Islet precursor cell (in vitro differentiated cells): ENCODE data around the gene ADGRG7.
"Not testable (repeated sequence)": the region's sequence is repeated elsewhere in the genome, so short reads cannot be mapped to it uniquely, and the experiment has no call there.

Experiments
- DNase-seq: peaks from one replicate; pipeline ENCODE4 v3.0.0-alpha.2; 2018

ADGRG7 gene, protein sequence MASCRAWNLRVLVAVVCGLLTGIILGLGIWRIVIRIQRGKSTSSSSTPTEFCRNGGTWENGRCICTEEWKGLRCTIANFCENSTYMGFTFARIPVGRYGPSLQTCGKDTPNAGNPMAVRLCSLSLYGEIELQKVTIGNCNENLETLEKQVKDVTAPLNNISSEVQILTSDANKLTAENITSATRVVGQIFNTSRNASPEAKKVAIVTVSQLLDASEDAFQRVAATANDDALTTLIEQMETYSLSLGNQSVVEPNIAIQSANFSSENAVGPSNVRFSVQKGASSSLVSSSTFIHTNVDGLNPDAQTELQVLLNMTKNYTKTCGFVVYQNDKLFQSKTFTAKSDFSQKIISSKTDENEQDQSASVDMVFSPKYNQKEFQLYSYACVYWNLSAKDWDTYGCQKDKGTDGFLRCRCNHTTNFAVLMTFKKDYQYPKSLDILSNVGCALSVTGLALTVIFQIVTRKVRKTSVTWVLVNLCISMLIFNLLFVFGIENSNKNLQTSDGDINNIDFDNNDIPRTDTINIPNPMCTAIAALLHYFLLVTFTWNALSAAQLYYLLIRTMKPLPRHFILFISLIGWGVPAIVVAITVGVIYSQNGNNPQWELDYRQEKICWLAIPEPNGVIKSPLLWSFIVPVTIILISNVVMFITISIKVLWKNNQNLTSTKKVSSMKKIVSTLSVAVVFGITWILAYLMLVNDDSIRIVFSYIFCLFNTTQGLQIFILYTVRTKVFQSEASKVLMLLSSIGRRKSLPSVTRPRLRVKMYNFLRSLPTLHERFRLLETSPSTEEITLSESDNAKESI

DNA sequence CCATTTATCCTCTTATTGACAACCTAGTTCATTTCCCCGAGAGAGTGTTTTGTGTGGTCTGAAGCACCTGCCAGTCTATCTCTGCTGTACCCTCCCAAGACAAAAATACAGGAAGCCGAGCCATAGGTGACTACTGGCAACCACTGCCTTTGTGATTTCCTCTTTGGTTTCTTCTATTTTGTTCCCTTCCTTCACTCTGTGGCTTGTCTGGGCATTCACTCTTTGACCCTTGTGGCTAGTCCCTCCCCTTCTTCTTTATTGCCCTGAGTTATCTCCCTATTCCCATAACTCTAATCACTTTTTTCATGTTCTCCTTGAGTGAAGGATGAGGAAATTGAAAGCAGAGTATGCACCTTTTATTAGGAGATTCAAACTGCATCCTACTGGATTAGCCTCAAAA, at the start of gene ADGRG7:
Gene ADGRG7, plus strand, starts transcription at position 297 of the 400 bp plus-strand sequence. CDS start 256 bp downstream, outside the sequence.
- DNase-seq: no peak

DNA sequence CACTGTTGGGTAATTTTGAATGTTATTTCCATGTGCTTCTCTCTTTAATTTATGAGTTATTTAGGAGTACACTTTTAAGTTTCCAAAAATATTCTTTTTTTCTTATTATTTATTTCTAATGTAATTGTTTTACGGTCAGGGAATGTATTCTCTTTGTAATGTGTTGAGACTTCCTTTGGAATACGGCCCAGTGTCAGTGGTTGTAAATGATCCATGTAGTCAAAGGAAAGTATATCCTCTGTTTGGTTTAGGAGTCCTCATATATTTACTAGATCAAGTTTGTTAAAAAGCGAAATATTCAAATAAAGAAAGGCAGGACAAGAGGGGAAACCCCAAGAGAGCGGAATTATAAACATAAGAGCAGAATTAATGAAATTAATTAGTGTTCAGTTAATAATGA, 49.0 kb upstream of the ADGRG7 start:
- DNase-seq: no peak

DNA sequence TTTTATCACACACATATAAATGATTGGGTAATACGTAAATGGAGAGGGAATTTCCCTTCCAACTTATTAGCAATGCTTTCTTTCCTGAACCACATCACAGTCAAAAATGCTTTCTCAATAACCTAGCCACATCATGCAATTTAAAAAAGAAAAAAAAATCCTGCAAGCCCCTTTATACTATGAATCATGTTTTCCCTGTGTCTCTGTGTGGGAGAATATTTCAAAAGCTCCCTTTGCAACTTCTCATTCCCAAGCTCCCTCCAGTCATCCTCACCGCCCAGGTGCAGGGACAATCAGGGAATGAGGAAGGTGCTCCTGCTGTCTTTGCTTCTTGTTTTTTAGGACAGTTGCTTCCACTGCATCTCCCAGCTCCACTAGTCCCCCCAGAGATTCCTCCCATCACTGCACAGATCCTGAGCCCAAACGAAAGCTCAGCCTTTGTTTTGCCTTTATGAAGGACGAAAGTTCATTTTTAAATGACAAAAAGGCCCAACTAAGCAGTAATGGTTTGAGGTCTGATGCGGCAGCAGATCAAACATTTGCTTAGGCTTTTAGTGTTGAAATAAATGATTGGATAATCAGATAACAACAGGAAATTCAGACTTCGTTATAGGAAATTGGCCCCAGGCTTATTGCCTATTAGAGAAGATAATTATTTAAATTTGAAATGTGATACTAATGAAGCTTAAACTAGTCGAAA, 47.8 kb upstream of the ADGRG7 start:
- no peak for DNase-seq

DNA sequence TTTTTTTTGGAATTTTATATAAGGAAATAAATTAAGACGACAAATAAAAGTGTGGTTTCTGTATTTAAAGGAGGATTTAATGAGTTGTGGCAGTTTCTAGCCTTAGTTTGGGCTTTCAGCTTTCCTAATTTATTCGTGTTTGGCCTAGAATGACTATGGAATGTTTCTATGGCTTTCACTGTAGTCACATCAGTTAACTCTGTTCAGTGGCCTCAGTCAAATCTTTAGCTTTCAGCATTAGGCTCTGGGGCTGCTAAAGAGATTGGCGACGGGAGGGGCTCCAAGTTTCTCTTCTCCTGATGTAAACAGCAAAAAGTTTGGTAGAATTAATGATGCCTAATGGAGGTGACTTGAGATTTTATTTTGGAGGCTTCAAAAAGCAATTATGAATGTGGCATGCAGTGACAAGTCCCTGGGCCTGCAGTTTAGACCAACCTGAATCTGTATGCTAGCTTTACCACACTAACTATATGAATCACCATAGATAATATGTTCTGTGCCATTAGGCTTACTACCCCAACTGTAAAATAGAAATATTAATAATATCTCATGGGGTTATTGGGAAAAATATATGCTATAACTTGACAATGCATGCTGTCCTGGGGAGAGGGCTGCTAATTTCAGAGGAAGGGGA, 47.1 kb upstream of the ADGRG7 start:
- no peak for DNase-seq

DNA sequence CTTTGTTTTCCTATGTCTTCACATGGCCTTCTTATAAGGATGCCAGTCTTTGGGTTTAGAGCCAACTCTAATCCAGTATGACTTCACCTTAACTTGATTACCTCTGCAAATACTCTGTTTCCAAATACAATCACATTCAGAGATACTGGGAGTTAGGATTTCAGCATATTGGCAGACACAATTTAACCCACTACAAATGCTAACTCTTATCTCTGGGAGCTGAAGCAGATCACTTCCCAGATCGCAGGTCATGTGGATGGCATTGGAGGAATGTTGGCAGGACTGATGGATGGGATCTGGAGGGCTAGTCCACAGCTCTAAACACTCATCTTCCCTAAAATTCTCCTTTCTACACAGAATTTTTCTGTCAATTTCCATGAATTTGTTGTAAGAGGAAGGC, 46.2 kb upstream of the ADGRG7 start:
- DNase-seq: peak; percentile 71

DNA sequence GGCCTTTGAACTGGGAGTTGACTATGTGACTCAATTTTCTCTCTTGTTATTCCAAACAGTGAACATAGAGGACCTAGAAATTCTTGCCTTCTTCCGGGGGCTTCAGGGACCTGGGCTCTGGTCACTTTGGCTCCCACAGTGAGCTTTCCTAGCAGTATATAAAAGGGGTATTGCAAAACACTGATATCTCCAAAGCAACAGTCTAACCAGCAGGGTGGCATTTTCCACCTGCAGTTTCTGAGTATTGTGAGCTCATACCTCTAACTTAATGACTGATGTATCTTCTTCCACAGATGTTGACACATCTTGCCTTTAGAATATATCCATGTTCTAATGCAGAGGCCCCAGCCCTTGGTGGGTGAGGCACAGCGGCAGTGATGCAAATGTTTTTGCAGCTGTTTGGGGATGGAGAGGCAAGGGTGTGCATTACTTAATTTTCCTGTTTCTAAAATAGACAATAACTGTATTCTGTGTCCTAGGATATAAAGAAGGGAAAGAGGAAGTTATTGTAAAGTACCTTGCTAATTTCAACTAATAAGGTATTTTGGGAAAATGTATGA, 45.7 kb upstream of the ADGRG7 start:
- no peak for DNase-seq

DNA sequence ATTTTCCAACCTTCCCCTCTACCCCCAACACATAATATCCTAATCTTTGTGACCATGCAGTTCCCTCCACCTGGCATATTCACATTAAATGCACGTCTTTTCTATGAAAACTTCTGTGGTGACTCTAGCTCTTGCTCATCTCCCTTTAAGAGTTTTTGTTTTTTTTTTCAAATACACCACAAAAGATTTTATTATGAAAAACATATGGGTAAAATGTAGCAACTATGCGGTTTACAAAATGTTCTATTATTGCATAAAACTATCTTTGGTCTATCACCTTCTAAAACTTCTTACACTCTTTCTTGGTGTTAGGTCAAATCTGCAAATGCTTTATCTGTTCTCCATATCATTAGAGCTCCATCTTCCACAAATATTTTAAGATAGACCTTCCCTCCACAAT, 38.6 kb upstream of the ADGRG7 start:
- DNase-seq: no peak

DNA sequence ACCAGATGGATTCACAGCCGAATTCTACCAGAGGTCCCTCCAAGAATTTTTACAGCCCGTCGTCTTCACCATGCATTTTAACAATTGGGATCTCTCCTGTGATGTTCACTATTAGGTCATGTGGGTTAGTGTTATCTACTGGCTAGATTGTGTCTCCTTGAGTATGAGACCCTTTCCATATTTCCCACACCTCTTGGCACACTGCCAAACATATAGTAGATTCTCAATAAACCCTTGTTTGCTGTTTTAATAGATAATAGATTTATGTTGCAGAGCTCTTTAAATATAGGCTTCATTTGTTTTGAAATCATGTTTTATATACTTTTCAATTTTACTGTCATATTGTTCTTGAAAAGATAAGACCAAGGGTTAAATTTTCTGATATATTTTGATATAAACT, 34.9 kb upstream of the ADGRG7 start:
- no peak for DNase-seq

DNA sequence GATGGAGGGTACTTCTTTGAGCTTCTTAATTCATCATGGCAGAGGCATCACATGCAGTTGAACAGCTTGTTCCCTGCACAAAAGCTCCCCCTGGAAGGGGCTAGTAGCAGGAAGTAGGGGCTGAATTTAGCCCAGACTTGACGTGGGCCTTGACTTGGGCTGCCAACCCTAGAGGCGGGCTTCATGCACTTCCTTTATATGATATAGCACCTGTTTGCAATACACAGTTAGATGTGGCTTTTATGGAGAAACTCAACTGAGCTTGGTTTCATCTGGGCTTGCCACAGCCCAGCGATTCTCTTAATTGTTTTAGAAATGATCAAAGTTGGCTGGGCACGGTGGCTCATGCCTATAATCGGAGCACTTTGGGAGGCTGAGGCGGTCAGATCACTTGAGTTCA, 33.7 kb upstream of the ADGRG7 start:
- no peak for DNase-seq

DNA sequence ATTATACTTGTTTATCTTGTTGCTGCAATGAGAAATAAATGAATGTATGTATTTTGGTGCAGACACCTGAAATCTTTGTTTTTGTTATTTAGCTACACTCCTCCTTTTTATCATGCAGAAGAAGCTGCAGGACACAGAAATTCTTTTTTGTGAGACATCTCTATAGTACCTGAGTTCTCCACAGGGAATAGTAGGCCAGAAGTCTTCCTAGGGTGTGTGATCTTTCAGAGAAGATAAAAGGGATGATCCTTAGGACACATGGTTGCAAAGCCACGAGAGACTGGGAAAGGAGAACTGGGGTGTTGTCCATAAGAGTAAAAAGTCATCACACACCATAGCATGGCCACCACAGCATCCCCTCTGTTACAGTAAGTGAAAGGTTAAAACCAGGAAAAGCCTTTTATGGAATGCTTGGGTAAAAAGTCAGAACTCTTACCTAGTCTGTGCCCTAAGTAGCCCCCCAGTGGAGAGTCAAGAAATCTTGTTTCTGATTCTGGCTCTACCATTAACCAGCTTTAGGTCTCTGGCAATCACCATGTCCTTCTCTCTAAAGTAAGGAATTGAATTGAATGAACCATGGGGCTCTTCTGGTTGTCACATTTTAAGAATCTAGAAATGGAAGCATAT, 31.9 kb upstream of the ADGRG7 start:
- DNase-seq: no peak

DNA sequence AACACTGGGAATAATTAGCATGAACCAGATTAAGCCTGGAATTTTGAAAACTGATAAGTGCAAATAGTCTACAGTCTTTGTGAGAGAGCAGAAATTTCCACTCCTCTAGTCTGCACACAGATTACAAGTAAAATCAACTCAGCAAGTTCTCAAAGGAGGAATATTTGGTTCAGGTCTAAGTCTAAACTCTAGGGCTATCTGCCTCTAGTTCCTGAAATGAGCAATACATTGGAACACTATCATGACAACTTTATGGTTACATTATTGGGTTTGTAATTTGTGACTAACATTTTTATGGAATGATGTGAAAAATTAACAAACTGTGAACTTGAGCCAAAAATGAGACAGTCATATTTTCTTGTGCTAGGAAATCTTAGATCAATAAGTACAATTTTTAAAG, 30.8 kb upstream of the ADGRG7 start:
- no peak for DNase-seq

DNA sequence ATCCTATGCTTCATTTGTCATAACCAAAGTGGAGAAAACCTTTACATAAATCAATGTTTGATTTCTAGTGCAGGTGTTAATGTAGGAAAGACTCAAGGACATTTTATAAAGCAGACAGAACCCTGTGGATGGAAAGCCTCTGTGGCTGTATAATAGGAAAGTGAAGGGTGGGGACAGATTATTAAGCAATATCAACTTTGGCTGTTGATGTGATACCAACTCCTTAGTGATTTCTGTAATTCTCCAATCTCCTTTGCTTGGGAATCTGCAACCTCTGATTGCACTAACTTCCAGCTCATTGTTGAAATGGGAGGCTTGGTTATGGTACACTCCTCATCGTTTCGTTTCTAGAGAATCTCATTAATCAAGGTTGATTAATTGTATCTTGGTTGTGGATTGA, 29.3 kb upstream of the ADGRG7 start:
- no peak for DNase-seq

DNA sequence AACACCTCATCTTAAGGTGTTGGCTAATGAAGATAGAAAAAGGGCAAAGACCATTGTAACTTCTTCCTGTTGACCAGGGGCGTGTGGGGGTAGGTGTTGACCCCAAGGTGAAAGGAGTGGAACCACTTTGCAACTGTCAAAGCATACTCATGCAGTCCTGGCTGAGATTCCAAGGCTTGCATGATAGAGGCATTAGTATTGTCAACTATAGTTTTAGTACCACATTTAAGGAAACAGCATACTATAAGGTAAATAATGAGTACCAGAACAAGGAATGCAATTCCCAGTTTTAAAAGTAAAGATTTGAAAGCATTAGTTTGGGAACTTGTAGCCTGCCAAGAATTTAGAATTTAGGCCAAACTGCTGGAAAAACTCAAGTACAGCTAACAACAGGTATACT, 27.8 kb upstream of the ADGRG7 start:
- DNase-seq: no peak

DNA sequence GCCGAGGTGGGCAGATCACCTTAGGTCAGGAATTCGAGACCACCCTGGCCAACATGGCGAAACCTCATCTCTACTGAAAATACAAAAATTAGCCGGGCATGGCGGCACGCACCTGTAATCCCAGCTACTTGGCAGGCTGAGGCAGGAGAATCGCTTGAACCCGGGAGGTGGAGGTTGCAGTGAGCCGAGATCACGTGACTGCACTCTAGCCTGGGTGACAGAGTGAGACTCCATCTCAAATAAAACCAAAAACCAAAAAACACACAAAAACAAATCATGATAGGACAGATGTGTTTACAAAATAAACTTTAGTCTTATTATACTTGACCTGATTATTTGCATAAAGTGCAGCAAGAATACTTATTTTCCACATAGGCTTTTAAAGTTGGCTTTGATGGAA, 27.2 kb upstream of the ADGRG7 start:
- DNase-seq: not testable (repeated sequence)

DNA sequence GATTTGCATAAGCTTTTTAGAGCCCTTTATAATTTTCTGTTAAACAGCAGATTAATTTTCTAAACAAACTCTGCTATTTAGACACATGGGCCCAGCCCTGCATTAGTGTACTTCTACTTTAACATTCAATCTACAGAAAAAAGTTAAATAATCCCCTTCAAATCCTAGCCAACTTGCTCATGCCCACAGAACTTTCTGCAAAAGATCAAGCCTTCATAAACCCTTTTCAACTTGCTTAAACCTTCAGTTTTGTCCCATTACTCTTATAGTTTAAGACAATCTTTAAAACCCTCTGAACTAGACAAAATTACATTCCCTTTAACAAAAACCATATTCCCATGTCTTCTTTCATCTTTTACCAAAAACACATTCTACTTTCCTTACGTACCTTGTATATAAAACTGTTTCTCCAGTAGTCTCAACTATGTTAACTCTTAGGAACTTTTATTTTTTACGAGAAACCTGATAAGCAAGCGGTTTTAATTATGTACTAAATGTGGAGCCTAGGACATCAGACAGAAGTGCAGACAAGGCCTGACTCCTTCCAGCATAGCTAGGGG, 25.2 kb upstream of the ADGRG7 start:
- no peak for DNase-seq

DNA sequence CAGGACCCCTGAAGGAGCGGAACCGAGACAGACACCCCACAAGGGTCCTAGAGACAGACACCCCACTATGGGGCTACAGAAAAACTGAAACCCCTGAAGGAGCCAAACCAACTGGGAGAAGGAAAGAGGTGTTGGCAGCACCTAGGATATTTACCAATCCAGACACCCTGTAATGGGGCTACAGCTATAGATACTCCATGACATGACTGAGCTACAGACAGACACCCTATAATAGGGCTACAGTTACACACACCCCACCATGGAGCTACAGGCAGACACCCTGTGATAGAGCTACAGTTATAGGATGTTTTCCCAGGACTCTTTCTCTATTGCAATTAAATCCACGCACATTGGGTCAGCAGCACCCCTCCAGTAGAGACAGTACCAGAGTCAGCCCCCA, 22.6 kb upstream of the ADGRG7 start:
- no peak for DNase-seq

DNA sequence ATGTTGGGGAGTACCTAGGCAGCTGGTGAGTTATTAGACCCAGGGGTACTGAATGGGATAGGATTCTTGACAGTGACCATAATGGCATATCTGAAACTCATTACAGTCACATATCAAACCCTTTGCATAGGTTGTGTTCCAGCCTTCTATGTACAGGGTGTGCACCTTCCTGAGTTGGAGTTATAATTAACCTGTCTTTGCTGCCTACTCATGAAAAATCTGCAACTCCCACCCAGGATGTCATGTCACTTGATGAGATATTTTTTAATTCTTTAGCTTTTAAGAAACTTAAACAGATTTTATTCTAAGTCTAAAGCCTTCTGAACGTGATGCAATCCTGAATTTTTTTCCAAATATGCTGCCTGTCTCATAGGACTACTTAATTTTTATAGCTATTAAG, 21.1 kb upstream of the ADGRG7 start:
- no peak for DNase-seq

DNA sequence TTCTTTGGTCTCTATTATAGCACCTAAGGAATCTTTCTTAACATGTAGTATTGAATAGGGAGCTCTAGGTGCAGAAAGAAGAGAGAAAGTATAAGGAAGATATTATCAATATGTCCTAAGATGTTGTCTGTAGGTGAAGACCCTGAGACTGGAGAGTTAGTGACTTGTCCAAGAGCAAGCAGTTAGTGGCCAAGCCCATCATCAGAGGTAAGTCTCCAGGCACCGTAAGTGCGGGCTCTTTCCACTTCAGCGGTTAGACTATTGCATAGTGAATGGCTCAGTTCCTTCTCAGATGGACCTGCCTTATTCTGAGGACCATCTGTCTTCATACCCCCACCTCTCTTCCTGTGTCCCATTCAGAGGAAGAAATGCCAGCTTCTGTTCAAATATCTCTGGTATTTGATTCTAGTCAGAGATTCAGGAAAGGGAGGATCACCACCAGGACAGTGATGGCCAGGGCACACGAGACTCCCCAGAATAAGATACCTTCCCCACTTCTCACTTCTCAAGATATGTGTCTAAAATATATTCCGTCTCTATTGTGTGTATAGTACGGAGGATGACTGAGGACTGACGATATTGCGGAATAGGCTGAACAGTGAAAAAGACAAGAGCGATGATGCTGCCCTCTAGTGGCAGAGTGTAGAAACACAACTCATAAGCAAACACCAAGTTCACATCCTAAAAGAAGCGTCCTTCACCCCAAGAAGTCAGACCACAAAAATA, 19.1 kb upstream of the ADGRG7 start:
- peak; percentile 76 for DNase-seq

DNA sequence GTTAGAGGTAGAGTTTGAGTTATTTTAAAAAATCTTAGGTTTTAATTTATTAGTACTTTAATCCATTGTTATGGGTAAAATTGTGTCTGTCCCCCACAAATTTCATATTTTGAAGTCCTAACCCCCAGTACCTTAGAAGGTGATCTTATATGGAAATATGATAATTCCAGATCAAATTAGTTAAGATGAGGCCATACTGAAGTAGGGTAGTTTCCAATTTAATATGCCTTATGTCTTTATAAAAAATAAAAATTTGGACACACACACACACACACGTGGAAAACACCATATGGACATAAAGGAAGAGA, 18.6 kb upstream of the ADGRG7 start:
- no peak for DNase-seq

DNA sequence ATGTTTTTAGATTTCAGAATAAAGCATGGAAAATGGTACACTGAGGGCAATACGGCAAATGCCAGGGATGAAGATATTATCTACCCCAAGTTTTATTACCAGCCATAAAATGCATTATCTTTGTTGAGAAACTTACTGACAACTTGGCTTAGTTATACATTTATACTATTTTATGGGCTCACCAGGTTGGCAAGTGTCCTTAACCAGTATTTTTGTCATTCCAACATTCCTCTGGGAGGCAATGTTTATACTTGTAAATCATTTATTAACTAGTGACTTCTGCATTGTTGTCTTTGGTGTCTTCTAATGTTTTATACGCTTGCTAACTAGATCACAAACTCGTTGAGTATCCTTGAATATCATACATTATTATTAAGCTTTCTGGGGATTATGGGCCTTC, 18.0 kb upstream of the ADGRG7 start:
- no peak for DNase-seq
